HG03460 (cell line): ENCODE results near the gene TSPAN1.
A peak's percentile ranks its signal among the peaks of the same experiment; 100 is the strongest.

Experiments
- ATAC-seq: cut with Tn5 transposase; IDR thresholded peaks from one replicate; pipeline ENCODE4 v1.9.1; 2021; ENCODE audit not compliant: unreplicated experiment

Gene TSPAN1

GRCh38 chr1:46174448-46175231, at the start of gene TSPAN1:
Gene TSPAN1, plus strand, starts transcription at chr1:46175087. Its CDS starts 6,021 bp downstream, at chr1:46181108.
- no peak for ATAC-seq

- ATAC-seq: no peak
Observed at GRCh38 chr1:46128344-46128743, 46.5 kb upstream of the TSPAN1 start.

GRCh38 chr1:46130121-46130520, 44.8 kb upstream of the TSPAN1 start:
- no peak for ATAC-seq

GRCh38 chr1:46130606-46131005, 44.3 kb upstream of the TSPAN1 start:
- no peak for ATAC-seq

GRCh38 chr1:46131093-46131492, 43.8 kb upstream of the TSPAN1 start:
- no peak for ATAC-seq

- ATAC-seq: no peak
Observed at GRCh38 chr1:46131712-46132528, 43.0 kb upstream of the TSPAN1 start.

GRCh38 chr1:46132529-46133180, 42.2 kb upstream of the TSPAN1 start, which contains the start of gene PIK3R3:
Gene PIK3R3, minus strand, starts transcription at chr1:46132629. Its CDS starts 677 bp downstream, at chr1:46131952.
- peak; percentile 90 for ATAC-seq

- ATAC-seq: peak; percentile 55
Observed at GRCh38 chr1:46133181-46133658, 41.7 kb upstream of the TSPAN1 start.

- ATAC-seq: no peak
Observed at GRCh38 chr1:46133781-46134350, 41.0 kb upstream of the TSPAN1 start.

GRCh38 chr1:46134660-46135331, 40.1 kb upstream of the TSPAN1 start:
- ATAC-seq: no peak

- ATAC-seq: no peak
Observed at GRCh38 chr1:46136711-46137110, 38.2 kb upstream of the TSPAN1 start.

GRCh38 chr1:46137916-46138315, 37.0 kb upstream of the TSPAN1 start:
- no peak for ATAC-seq

GRCh38 chr1:46148318-46148717, 26.6 kb upstream of the TSPAN1 start:
- no peak for ATAC-seq

- no peak for ATAC-seq
Observed at GRCh38 chr1:46150085-46150484, 24.8 kb upstream of the TSPAN1 start.

GRCh38 chr1:46152016-46152415, 22.9 kb upstream of the TSPAN1 start:
- ATAC-seq: no peak

- ATAC-seq: no peak
Observed at GRCh38 chr1:46153228-46153627, 21.7 kb upstream of the TSPAN1 start.

GRCh38 chr1:46153732-46154131, 21.2 kb upstream of the TSPAN1 start:
- no peak for ATAC-seq

GRCh38 chr1:46157916-46158311, 17.0 kb upstream of the TSPAN1 start:
- no peak for ATAC-seq

- peak; percentile 85 for ATAC-seq
Observed at GRCh38 chr1:46158312-46159281, 16.3 kb upstream of the TSPAN1 start.
